ENCODE measurements around the gene MBD5.

DNA sequence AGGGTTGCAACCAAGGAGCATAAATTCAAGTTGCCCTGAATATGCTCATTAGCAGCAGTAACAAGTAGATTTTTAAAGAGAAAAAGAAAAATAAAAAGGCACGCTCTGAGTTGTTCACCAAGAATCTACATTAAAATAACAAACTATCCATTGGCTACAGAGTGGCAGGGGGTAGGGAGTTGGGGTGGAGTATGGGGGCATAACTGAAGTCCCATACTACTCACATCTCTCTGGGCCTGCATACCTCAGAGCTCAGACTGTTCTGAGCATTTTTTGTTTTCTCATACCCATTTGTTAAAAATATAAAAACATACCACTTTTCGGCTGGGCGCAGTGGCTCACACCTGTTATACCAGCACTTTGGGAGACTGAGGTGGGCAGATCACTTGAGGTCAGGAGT, 31.8 kb upstream of the MBD5 start:
- TF ChIP-seq, protein P1, sequence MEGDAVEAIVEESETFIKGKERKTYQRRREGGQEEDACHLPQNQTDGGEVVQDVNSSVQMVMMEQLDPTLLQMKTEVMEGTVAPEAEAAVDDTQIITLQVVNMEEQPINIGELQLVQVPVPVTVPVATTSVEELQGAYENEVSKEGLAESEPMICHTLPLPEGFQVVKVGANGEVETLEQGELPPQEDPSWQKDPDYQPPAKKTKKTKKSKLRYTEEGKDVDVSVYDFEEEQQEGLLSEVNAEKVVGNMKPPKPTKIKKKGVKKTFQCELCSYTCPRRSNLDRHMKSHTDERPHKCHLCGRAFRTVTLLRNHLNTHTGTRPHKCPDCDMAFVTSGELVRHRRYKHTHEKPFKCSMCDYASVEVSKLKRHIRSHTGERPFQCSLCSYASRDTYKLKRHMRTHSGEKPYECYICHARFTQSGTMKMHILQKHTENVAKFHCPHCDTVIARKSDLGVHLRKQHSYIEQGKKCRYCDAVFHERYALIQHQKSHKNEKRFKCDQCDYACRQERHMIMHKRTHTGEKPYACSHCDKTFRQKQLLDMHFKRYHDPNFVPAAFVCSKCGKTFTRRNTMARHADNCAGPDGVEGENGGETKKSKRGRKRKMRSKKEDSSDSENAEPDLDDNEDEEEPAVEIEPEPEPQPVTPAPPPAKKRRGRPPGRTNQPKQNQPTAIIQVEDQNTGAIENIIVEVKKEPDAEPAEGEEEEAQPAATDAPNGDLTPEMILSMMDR (IDR thresholded peaks at IDR 0.05) = no peak
- no peak for TF ChIP-seq POLR2A (IDR thresholded peaks at IDR 0.05)
